M059J (cell line): ENCODE measurements around the gene DDX10. TPM values are rescaled to one million over a fixed set of nuclear protein-coding genes. Genes with fewer than 3 reads are reported as not detected.
A peak's percentile ranks its signal among the peaks of the same experiment; 100 is the strongest.
"Not testable (repeated sequence)": the region's sequence is repeated elsewhere in the genome, so short reads cannot be mapped to it uniquely, and the experiment has no call there.

ENCODE experiments used
- DNase-seq: peaks from one replicate; pipeline ENCODE4 v3.0.0-alpha.2; 2012; ENCODE audit warnings: low read depth
- total RNA-seq: library from RNA; depleted of rRNA; stranded (reverse); fragments of >200 nt; shearing (Covaris generic); gene quantifications from 2 replicates; pipeline ENCODE4 v1.2.3, GENCODE V29; 2014; rRNA removed

The DDX10 gene
- 34.4 and 43.0 TPM in 2 replicates for total RNA-seq

- DNase-seq, result peak; percentile 97
These were observed at the start of gene DDX10 for GRCh38 chr11:108664730-108665525. Gene DDX10 (plus strand): TSS chr11:108665069. CDS start chr11:108665154, 85 bp downstream.

GRCh38 chr11:108616549-108616948, 48.3 kb upstream of the DDX10 start:
- peak; percentile 98 for DNase-seq

- DNase-seq, result no peak
These were observed 47.8 kb upstream of the DDX10 start for GRCh38 chr11:108617055-108617454.

GRCh38 chr11:108618529-108618928, 46.3 kb upstream of the DDX10 start:
- DNase-seq, result no peak

- peak; percentile 35 for DNase-seq
These were observed 43.7 kb upstream of the DDX10 start for GRCh38 chr11:108620958-108621772.

- no peak for DNase-seq
These were observed 42.5 kb upstream of the DDX10 start for GRCh38 chr11:108622341-108622740.

- DNase-seq, result no peak
These were observed 40.5 kb upstream of the DDX10 start for GRCh38 chr11:108624196-108624925.

GRCh38 chr11:108628326-108628725, 36.5 kb upstream of the DDX10 start:
- no peak for DNase-seq

- DNase-seq, result no peak
These were observed 36.1 kb upstream of the DDX10 start for GRCh38 chr11:108628812-108629211.

- no peak for DNase-seq
These were observed 35.6 kb upstream of the DDX10 start for GRCh38 chr11:108629274-108629673.

- DNase-seq, result no peak
These were observed 32.7 kb upstream of the DDX10 start for GRCh38 chr11:108632041-108632704.

GRCh38 chr11:108635106-108635505, 29.8 kb upstream of the DDX10 start:
- no peak for DNase-seq

- no peak for DNase-seq
These were observed 28.6 kb upstream of the DDX10 start for GRCh38 chr11:108636222-108636621.

GRCh38 chr11:108639146-108639545, 25.7 kb upstream of the DDX10 start:
- no peak for DNase-seq

GRCh38 chr11:108641752-108642151, 23.1 kb upstream of the DDX10 start:
- DNase-seq, result not testable (repeated sequence)

- no peak for DNase-seq
These were observed 20.9 kb upstream of the DDX10 start for GRCh38 chr11:108643974-108644373.

GRCh38 chr11:108645970-108646369, 18.9 kb upstream of the DDX10 start:
- no peak for DNase-seq

GRCh38 chr11:108647387-108647700, 17.5 kb upstream of the DDX10 start:
- no peak for DNase-seq

- peak; percentile 93 for DNase-seq
These were observed 17.0 kb upstream of the DDX10 start for GRCh38 chr11:108647701-108648527.

- DNase-seq, result no peak
These were observed 16.4 kb upstream of the DDX10 start for GRCh38 chr11:108648528-108648885.

- DNase-seq, result not testable (repeated sequence)
These were observed 10.8 kb upstream of the DDX10 start for GRCh38 chr11:108654100-108654499.
